BE2C (cell line): ENCODE data around the gene FOXN1.
A peak's percentile ranks its signal among the peaks of the same experiment; 100 is the strongest.
"Not testable (repeated sequence)": the region's sequence is repeated elsewhere in the genome, so short reads cannot be mapped to it uniquely, and the experiment has no call there.

Experiments
- DNase-seq: peaks from one replicate; pipeline ENCODE4 v3.0.0-alpha.2; 2020
- H3K27me3 ChIP-seq: fragments of 250-450 bp; sonication (Bioruptor Pico); 2 replicates; pipeline ENCODE4 v1.5.1; 2020; ENCODE audit warnings: mild to moderate bottlenecking
- H3K36me3 ChIP-seq: fragments of 250-450 bp; sonication (Bioruptor Pico); 2 replicates; pipeline ENCODE4 v1.5.1; 2020; ENCODE audit warnings: mild to moderate bottlenecking
- H3K4me1 ChIP-seq: fragments of 250-450 bp; sonication (Bioruptor Pico); 2 replicates; pipeline ENCODE4 v1.5.1; 2020
- H3K4me3 ChIP-seq: 2 replicates; pipeline ENCODE4 v1.5.1; 2011; ENCODE audit warnings: low read depth, low read length
- H3K9me3 ChIP-seq: fragments of 250-450 bp; sonication (Bioruptor Pico); 2 replicates; pipeline ENCODE4 v1.5.1; 2020
- TF ChIP-seq, protein P1 (sequence below): IDR thresholded peaks from 2 replicates; pipeline ENCODE4 v1.5.1; 2012; ENCODE audit warnings: mild to moderate bottlenecking, low read depth, low read length

The FOXN1 gene

DNA sequence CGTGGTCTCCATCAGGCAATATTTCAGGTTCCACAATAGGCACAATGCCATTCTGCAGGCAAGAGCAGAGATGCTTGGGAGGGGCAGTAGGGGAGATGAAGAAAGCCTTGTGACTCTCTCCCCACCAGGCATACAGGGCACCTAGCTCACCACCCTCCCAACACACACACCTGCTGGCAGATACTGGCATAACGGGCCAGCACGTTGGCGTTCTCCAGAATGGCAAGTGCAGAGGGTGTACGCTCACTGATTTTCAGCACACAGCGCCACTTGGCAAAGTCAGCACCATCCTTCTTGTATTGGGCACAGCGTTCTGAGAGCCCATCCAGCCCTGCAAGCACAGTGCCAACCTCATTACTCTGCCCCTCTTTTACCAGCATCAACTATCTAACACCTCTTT lies 68.4 kb downstream of the FOXN1 start:
- Histone ChIP-seq H3K27me3 (no peaks in the 10 kb centered on the region), H3K4me3 (no peak overlapping the region), H3K9me3 (no peaks in the 10 kb centered on the region), H3K4me1 (peaks cover 12% of the 10 kb centered on the region), H3K36me3 (peaks cover 14% of the 10 kb centered on the region)
- TF ChIP-seq, protein P1, sequence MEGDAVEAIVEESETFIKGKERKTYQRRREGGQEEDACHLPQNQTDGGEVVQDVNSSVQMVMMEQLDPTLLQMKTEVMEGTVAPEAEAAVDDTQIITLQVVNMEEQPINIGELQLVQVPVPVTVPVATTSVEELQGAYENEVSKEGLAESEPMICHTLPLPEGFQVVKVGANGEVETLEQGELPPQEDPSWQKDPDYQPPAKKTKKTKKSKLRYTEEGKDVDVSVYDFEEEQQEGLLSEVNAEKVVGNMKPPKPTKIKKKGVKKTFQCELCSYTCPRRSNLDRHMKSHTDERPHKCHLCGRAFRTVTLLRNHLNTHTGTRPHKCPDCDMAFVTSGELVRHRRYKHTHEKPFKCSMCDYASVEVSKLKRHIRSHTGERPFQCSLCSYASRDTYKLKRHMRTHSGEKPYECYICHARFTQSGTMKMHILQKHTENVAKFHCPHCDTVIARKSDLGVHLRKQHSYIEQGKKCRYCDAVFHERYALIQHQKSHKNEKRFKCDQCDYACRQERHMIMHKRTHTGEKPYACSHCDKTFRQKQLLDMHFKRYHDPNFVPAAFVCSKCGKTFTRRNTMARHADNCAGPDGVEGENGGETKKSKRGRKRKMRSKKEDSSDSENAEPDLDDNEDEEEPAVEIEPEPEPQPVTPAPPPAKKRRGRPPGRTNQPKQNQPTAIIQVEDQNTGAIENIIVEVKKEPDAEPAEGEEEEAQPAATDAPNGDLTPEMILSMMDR = no peak
- DNase-seq = no peak

GRCh38 chr17:28575126-28575795 lies 69.1 kb downstream of the FOXN1 start:
- Histone ChIP-seq H3K27me3 (no peaks in the 10 kb centered on the region), H3K4me1 (peaks cover 12% of the 10 kb centered on the region), H3K36me3 (peaks cover 14% of the 10 kb centered on the region), H3K9me3 (no peaks in the 10 kb centered on the region), H3K4me3 (peak overlapping the region; percentile 48)
- TF ChIP-seq, protein P1 = peak; percentile 33
- DNase-seq = peak; percentile 62

DNA sequence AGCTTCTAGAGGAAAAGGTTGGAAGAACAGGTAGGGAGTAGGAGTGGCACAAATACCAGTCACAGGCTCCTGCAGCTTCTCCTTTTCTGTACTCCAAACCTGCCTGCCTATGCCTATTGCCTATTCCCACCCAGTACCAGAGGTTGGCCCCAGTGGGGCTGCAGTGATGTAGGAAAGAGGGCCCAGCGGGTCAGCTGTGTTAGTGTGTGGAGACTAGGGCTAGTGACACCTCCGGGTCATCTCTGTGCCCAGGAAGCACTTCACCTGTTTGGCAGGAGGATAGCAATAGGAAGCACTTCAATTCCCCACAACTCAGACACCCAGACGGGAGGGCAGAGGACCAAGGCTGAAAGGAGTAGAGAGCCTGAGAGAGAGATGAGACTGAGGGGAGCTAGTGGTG lies 69.9 kb downstream of the FOXN1 start:
- Histone ChIP-seq H3K36me3 (peaks cover 14% of the 10 kb centered on the region), H3K4me3 (peak overlapping the region; percentile 48)

GRCh38 chr17:28576758-28577465 lies 70.8 kb downstream of the FOXN1 start, which contains the start of gene ALDOC:
ALDOC (minus strand) TSS chr17:28576895; CDS start chr17:28575532, 1,363 bp downstream.
- H3K27me3 ChIP-seq = no peaks in the 10 kb centered on the region
- peak within 1 kb of the TSS; percentile 48 for H3K4me3 ChIP-seq
- DNase-seq = peak; percentile 96
- peaks cover 14% of the 10 kb centered on the region for H3K36me3 ChIP-seq
- H3K9me3 ChIP-seq = no peaks in the 10 kb centered on the region
- H3K4me1 ChIP-seq = peaks cover 12% of the 10 kb centered on the region
- TF ChIP-seq, protein P1 = no peak

More for the DNA sequence above, 69.9 kb downstream of the FOXN1 start:
- H3K4me1 ChIP-seq = peaks cover 12% of the 10 kb centered on the region
- DNase-seq, H3K27me3 ChIP-seq, H3K9me3 ChIP-seq: not testable (repeated sequence)

DNA sequence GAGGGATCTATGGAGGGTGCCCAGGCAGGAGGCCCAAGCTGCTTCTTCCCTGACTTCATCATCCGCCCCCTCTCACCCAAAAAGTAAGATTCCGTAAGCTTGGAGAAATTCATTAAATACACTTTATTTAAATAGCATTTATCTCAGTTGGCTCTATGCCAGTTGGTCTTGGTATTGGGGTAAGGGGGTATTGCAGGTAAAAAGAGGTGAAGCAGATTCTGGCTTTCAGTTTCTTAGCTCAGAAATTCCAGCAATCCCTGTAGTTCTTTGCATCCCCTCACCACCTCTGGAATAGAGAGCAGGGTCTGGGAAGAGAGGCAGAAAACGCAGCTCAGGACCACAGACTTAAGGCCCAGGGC lies 71.3 kb downstream of the FOXN1 start:
- no peak for DNase-seq
- TF ChIP-seq, protein P1 = no peak
- Histone ChIP-seq H3K27me3 (no peaks in the 10 kb centered on the region), H3K36me3 (peaks cover 14% of the 10 kb centered on the region), H3K9me3 (no peaks in the 10 kb centered on the region), H3K4me3 (no peak overlapping the region), H3K4me1 (peaks cover 12% of the 10 kb centered on the region)

DNA sequence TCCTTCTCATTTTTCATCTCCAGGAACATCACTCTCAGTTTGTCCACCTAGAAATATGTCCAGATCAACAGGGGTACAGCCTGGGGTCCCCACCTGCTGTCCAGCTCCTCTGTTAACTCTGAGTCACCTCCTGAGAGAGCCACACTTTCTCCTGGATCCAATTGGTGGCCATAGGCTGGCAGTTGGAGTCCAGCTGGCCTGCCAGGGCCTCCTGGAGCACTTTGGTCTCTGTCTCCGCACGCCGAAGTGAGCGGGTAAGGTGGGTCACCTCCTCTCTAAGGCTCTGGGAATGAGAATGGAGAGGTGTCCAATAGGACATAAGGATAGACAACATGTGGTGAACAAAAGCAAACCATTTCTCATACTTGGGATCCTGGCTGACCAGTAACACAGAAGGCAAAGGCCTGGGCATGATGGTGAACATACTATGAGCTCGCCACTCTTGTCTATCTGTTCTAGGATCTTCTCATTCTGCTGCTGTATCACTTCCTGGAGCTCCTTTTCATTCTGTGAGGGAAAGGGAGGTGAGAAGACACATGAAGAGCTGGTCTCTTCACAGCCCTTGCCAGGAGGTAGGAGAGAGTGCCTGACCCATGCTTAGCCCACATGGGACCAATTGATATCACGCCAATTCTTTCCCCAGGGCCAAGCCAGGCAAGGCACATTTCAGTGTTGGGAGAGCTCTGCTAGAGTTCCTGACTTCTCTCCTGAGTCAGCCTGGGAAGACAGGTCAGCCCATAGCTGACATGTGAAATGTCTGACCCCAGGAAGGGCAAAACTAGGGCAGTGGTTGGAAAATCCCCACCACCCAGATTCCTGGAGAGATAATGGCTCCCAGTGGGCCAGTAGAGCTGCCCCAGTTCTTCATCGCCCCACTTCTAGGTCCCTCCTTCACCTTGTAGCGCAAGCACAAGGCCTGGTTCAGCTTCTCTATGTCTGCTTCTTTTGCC lies 72.4 kb downstream of the FOXN1 start:
- peaks cover 18% of the 10 kb centered on the region for H3K36me3 ChIP-seq
- H3K27me3 ChIP-seq = no peaks in the 10 kb centered on the region
- TF ChIP-seq, protein P1 = no peak
- DNase-seq = no peak
- H3K4me3 ChIP-seq = no peak overlapping the region
- H3K4me1 ChIP-seq = peaks cover 12% of the 10 kb centered on the region
- no peaks in the 10 kb centered on the region for H3K9me3 ChIP-seq
